Embryonic facial prominence (tissue), 1 donor: ENCODE results near the gene SYN1.
"Not testable (repeated sequence)": the region's sequence is repeated elsewhere in the genome, so short reads cannot be mapped to it uniquely, and the experiment has no call there.

Source experiments
- DNase-seq: peaks from one replicate; pipeline ENCODE4 v3.0.0-alpha.2; 2016; ENCODE audit errors: extremely low spot score

SYN1 gene

DNA sequence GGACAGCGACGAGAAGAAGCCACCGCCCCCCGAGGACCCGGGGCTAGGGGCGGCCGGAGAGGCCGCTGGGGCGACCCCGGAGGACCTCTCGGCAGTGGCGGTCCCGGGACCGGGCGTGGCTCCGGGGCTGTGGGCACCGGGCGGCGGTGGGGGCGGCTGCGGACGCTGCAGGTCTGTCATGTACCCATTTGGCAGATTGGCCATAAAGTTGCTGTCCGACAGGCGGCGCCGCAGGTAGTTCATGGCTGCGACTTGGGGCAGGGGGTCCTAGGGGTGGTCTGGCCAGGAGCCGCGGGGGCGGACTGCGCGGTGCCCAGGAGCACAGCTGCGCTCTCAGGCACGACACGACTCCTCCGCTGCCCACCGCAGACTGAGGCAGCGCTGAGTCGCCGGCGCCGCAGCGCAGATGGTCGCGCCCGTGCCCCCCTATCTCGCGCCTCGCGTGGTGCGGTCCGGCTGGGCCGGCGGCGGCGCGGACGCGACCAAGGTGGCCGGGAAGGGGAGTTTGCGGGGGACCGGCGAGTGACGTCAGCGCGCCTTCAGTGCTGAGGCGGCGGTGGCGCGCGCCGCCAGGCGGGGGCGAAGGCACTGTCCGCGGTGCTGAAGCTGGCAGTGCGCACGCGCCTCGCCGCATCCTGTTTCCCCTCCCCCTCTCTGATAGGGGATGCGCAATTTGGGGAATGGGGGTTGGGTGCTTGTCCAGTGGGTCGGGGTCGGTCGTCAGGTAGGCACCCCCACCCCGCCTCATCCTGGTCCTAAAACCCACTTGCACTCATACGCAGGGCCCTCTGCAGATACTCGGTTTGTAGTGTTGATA lies at the start of gene SYN1:
Gene SYN1, minus strand, starts transcription at position 372 of the 817 bp plus-strand sequence. Its CDS starts 129 bp downstream, at position 243.
- peak; percentile 58 for DNase-seq

DNA sequence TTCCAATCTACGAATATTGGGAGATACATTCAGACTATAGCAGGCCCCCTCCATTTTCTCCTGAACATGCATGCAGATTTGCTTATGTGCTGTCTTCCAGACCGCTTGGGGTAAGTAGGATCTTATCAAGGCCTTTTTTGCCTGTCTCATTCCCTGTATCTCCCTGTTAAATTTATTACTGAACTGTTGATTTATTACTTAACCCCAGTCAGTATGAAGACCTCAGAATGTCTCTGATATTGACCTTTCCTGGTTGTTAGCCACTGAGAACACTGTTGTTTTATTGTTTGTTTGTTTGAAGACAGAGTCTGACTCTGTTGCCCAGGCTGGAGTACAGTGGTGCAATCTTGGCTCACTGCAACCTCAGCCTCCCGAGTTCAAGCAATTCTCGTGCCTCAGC lies 46.1 kb upstream of the SYN1 start:
- not testable (repeated sequence) for DNase-seq

DNA sequence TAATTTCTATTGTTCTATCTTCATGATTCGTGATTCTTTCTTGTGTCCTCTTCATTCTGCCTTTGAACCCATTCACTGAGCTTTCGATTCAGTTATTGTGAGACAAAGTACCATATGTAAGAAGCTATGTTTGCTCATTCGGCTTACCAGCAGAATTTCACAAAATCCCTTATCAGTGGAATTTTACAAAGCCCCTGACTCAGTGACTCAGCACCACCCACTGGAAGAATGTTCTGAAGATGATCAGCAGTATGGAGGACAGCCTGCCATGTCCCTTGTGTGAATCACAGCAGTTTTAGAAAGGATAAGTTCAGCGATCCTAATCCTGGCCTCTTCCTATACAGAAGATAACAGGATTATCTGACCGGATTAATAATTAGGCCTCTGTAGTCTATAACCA lies 45.1 kb upstream of the SYN1 start:
- DNase-seq: no peak

DNA sequence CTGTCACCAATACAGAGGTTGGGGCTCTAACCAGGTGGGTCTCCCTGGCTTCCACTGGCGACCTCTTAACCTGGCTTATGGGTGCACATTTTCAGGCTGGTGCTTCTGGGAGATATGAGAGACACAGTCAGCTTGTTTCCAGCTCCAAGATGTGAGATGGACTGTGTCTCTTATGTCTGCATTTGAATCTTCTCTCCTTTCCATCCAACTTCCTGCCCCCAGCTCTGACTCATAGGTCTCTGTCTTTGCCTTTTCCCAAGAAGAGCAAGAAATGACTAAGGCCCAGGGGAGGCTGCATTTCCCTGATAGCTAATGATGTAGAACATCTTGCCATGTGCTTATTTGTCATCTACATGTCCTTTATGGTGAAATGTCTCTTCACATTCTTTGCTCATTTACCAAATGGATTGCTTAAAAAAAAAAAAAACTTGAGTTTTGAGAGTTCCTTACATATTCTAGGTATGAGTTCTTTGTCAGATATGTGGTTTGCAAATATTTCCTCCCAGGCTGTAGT lies 42.5 kb upstream of the SYN1 start:
- no peak for DNase-seq

DNA sequence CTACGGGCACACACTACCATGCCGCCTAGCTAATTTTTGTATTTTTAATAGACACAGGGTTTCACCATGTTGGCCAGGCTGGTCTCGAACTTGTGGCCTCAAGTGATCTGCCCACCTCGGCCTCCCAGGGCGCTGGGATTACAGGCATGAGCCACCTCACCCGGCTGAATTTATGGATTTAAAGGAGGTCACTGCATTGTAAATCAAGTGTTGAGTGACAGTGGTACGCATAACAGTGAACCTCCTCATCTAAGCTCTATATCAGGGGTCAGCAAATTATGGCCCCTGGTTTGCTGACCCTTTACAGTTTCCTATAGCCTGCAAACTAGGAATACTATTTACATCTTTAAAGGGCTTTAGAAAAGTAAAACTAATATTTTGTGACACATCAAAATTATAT lies 41.9 kb upstream of the SYN1 start:
- DNase-seq: no peak

DNA sequence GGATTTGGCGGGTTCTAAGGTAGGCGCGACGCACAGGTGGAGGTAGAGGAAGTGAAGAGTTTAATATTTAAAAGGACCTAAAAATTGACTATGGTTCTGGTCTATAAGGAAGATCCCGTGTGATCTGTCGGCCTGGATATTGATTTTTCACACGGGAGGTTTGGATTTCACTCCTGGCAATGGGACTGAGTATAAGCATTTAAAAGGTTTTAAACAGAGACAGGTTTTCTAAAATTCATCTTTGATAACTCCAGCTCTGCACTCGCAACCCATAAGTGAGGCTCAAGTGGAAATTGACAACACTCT lies 39.7 kb upstream of the SYN1 start:
- no peak for DNase-seq

DNA sequence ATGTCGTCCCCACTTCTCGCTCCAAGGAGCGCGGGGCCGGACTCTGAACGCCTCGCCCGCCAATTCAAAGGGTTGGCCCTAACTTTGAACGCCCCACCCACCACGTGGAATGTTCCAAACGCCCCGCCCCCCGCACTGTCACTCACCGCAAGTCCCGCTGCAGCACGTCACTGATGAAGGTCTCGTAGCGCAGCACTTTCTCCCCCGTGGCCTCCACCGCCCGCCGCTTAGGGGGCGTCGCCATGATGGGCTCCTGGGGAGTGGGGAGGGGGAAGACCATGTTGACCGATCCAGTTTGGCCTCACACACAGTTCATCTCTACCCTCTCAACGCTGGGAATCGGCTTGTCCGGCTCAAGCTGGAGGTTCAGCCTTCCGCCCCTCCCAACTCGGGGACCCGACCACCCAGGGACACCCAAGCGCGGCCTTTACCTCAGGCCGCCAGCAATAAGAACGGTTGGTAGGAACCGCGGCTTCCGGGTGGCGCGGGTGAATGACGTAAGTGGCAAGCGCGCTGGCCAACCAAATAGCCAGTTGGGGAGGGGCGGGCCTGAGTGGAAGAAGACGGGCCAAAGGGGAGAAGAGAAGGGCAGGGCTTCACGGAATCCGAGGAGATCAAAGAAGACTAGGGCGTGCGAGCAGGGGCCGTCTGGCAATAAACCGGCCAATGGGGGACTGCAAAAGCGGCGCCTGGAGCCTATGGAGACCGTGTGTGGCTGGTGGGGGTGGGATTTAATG lies 39.2 kb upstream of the SYN1 start, which contains the start of gene UXT:
Gene UXT, minus strand, starts transcription at position 497 of the 737 bp plus-strand sequence. Its CDS starts 253 bp downstream, at position 244.
- DNase-seq: peak; percentile 79

DNA sequence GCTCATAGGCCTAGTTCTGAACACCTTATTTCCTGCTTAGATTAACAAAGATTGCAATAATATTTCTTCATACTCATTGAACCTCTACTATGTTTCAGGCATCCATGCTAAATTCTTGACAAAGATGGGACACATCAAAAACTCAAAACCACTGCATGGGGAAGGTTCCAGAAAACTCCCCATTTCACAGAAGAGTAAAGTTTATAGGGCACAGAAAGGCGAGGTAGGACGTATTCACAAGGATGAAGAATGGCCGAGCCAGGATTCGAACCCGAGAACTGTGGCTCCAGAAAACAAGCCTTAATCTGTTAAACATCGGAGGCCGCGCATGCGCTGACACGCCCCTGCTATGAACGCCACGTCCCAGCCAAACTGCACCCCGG lies 38.6 kb upstream of the SYN1 start:
- no peak for DNase-seq

DNA sequence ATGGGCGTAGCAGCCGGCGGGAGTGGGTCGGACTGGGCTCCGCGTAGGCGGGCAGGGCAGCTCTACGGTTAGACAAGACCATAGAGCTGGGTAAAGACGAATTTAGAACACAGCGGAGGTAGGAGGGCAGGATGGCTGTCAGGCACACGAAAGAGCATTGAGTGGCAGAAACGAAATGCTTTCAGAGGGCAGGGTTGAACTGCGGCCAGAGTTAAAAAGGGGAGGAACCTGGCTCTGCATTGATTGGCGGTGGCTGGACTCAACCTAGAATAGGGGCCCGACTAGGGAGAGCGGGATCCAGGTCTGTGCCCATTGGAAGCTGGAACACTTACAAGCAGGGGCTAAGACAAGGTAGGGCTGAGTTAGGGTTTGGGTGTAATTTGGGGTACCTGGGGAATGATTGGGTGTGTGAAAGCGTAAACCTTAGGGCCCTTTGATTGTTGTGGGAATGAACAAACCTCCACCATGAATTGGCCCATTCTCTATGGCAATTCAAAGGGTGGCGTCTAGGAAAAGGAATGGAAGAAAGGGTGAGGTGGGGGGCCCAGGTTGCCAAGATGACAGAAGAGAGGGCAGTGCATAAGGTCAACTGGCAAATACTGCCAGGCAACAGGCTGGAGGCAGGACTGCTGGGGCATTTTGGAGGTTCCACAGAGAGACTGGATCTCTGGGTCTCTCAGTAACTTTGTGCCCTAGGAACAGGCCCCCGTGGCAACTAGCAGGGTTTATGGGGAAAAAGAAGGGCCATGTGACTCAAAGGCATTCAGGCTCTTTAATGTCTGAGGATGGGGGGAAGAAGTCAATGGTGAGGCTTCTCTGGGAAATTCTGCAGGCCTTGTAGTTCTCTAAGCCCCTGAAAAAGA lies 31.6 kb upstream of the SYN1 start:
- DNase-seq: no peak

DNA sequence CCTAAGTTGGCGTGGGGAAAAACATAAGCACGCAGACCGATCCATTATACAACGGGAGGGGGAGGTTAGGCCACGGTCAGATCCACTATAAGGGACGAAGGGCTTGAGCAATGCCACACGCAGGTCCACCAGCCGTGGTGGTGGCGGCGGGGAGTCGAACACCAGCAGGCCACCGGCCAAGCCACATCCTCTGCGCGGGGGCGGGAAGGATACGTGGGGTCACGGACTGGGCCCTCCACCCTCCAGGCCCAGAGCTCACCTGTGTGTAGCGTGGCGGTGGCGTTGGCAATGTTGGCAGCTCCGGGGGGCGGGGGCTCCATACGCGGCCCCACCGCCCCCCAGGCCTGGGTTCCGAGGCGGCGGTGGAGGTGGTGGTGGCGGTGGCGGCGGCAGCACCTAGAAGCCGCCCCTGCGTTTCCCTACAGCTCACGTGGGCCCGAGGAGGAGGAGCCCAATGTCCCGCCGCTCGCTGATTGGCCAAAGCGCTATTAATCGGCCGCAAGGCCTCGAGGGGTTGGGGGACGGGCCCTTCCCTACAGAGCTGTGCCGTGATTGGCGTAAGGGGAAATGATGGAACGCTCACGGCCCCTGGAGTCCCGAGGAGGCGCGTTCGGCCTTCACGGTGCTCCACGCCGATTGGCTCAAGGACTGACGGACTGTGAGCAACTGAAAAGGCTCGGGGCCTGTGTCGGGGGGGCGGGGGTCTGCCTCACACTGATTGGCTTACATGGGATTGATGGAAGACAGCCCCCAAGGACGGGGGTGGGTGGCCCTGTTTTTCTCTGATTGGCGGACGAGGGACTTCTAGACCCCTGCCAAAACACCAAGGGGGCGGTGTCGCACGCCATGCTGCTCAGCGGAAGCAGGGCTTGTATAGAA lies 30.7 kb upstream of the SYN1 start, which contains the start of gene ELK1:
Gene ELK1, minus strand, starts transcription at position 400 of the 879 bp plus-strand sequence. CDS start 9,122 bp downstream, outside the sequence.
- peak; percentile 91 for DNase-seq

DNA sequence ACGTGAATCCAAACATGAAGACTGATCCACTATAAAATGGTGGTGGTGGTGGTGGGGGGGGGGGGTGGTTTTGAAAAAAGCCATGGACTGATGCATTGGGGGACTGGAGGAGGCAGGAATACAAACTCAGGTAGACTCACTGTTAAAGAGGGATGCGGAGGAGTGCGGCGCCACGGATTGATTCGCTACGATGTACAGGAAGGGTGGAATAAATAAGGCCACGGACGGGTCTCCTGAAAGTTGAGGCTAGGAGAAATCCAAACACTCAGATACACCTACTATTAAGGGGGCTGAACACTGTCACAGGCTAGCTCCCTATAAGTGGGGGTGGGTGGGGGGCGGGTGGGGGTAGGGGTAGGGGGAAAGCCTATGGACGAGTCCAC lies 30.1 kb upstream of the SYN1 start:
- DNase-seq: no peak

DNA sequence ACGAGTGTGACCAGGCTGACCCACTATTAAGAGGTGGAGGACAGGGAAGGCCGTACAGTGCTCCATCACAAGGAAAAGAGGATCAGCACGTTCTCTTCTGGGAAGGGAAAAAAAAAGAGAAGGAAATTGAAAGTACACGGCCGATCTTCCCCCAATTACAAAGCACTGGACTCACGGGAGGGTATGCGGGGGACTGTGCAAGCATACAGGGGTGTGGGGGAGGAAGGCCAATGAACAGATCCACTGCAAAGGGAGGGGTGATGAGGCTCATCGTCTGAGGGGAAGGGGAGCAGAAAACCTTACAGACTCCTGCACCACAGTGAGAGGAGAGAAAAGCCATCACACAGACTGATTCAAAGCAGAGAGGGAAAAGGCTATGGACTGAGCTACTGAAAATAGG lies 29.6 kb upstream of the SYN1 start:
- no peak for DNase-seq

DNA sequence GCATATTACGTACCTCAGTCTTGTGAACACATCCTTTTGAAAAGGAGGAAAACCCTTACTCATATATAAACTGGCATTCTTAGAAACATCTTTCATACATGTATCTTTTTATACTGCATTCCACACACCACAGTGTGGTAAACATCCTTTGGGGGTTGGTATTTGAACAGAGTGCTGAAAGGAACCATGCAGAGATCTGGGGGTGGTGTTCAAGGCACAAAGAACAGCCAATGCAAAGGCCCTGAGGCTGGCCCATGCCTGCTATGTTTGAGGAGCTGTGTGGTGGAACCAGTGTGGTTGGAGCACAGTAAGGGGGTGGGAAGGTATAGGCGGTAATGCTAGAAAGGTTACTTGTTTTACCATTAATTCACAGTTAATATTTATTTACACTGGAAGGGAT lies 28.7 kb upstream of the SYN1 start:
- no peak for DNase-seq

DNA sequence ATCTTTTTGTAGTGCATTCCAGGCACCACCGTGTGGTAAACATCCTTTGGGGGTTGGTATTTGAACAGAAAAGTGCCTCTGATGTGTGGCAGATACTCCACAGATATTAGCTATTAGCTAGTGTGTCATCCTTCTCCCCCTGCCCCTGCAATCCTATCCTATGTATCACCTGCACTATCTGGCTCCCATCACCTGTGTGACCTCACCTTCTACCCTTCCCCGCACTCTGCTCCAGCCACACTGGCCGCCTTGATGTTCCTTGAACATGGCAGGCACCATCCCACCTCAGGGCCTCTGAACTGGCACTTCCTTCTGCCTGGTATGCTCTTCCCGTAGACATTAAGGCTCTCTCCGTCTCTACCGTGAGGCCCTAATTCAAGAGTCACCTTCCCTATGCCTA lies 27.0 kb upstream of the SYN1 start:
- DNase-seq: no peak

DNA sequence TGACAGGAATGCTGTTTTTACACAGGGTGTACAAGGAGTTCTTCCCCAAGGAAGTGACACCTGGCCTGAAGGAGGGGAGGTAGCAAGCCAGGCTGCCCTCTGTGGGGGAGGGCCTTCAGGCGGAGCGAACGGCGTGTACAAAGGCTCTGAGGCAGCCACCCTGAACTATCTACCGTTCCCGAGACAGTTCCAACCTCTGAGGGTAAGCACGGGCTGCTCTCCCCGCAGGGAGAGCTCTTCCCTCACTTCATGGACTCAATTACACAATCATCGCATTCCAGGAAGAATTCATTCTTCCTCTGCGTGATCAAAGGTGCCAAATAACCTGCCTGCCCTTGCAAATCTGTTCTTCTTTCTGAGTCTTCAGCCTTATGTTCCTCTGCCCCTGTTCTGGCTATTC lies 25.9 kb upstream of the SYN1 start:
- DNase-seq: no peak

DNA sequence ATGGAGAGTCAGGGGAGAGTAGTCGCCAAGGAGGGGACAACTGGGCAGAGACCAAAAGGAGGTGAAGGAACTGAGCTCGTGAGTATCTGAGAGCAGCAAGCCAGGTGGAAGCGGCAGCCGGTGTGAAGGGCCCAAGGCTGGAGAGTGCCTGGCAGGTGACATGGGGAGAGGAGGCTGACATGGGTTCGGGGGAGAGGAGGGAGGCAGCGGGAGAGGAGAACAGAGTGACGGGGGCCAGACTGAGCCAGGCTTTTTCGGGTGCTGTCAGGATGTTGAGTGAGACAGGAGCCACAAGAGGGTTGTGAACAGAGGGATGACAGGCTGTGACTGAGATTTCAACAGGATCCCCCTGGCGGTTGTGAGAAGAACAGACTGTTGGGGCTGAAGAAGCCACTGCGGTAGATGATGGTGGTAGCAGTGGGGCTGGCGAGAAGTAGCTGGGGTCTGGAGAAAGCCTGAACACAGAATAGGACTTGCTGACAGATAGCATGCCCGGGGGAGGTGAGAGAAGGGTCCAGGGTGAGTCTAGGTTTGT lies 25.0 kb upstream of the SYN1 start:
- DNase-seq: no peak

DNA sequence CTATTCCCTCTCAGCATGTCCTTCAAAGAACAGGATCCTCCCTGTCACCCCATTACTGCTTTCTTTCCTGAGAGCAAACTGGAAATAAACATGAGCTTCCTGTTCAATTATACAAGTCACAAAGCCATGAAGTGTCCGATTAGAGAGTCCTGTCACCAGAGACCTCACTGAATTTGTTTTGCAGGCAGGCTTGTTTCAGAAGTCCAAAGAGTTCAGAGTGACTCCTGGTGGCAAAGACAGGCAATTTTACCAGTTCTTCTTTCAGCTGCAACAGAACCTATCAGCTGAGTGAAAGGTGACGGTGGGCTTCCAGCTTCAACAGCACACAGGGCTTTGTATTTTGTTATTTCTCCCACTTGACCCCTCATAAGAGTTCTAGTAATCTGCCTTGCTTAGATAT lies 24.3 kb upstream of the SYN1 start:
- DNase-seq: no peak

DNA sequence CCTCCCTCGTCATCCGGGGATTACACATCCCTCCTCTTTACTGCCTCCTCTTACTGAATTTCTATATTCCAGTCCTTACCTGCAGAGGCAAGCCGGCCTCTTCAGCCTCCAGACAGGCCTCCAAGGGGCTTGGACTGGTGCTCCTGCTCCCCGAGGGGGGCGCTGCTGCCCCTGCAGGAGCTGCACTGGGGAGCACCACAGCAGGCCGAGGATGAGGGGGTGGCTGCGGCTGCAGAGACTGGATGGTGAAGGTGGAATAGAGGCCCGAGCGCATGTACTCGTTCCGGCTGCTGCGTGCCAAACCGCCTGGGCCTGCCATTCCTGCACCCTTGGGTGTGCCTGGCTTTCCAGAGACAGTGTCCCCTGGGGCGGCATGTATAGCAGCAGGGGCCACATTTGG lies 19.2 kb upstream of the SYN1 start:
- no peak for DNase-seq

DNA sequence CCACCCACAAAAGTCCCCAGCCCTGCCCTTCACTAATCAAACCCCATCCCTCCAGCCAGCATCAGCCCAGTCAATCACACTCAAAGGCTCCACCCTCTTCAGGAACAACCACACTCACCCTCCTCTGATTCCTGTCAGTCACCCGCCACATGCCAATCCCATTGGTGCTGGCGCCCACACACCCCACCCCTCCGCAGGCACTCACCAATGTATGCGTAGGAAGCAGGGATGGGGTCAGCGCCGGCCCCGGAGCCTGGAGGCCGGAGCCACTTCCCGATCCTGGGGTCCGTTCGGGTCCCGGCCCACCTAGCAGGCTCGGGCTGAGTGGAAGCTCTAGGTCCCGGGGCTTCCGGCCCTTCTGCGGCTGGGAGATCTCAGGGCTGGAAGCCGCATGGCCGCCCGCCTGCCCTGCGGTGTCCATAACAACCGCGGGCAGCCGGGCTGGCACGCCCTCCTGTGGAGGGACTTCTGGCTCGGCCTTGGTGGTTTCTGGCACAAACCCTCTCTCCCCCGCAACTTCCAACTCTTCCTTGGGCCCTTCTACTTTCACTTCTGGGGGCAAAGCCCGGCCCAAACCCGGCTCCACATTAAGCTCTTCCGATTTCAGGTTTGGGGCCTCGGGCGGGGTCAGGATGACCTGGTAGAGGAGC lies 18.0 kb upstream of the SYN1 start:
- no peak for DNase-seq

DNA sequence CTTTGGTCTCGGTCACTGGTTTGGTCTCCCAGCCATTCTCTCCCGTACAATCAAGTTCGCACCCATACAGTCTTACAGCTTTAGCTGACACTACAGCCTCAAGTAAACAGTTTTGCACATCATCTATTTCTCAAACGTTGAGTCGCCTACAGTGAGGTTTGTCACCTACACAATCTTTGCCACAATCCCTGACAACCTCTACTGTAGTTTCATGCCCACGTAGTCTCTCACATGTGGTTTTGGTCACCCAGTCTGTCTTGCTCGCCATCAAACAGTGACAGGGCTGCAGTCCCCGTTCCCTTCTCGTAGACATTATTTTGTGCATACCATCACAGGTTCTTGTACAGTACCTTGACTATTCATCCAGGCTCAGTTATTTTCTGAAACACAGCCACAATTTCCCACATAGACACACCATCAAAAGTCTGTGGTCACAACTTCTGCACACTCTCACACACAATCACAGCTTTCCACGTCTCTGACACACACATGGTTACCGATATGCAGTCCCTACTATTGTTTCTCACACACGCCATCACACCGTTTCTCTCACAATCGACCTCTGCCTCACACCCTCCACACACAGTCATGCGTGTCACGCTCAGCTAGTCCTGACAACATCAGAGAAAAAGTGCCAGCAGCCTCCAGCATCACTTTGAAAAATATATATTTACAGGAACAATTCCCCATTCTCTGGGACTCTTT lies 15.4 kb upstream of the SYN1 start:
- no peak for DNase-seq
